Psoas muscle (tissue), 8 donors: Measurements from ENCODE around the gene UPF1. TPM values are rescaled to one million over a fixed set of nuclear protein-coding genes. Genes with fewer than 3 reads are reported as not detected.

Source experiments
- ATAC-seq, 4 donors: fragments of 200-7000 bp; cut with Tn5 transposase; one replicate each; pipeline ENCODE4 v1.9.1; 2020; ENCODE audit warnings: moderate library complexity in 3 of 4, mild to moderate bottlenecking in 2 of 4
- DNase-seq, 2 donors: peaks; one replicate each; pipeline ENCODE4 v3.0.0-alpha.2; 2020
- H3K27ac ChIP-seq: fragments of 200-600 bp; one replicate; pipeline ENCODE4 v1.8.0; 2022
- H3K27me3 ChIP-seq, 3 donors: fragments of 200-600 bp in 1 of 3; one replicate each; pipeline versions ENCODE4 v1.6.1 to v1.8.0; 2013 to 2022; ENCODE audit warnings: low read length in 2 of 3, mild to moderate bottlenecking in 2 of 3, moderate library complexity in 1 of 3; ENCODE audit not compliant: insufficient read depth in 3 of 3
- H3K36me3 ChIP-seq, 2 donors: fragments of 200-600 bp in 1 of 2; one replicate each; pipeline versions ENCODE4 v1.6.1 to v1.8.0; 2013 to 2022; ENCODE audit warnings: low read depth in 1 of 2, mild to moderate bottlenecking in 1 of 2, moderate library complexity in 1 of 2; ENCODE audit not compliant: insufficient read depth in 1 of 2
- H3K4me1 ChIP-seq: fragments of 200-600 bp; one replicate; pipeline ENCODE4 v1.8.0; 2022
- H3K4me3 ChIP-seq: fragments of 200-600 bp; one replicate; pipeline ENCODE4 v1.8.0; 2022; ENCODE audit warnings: mild to moderate bottlenecking
- H3K9me3 ChIP-seq: fragments of 200-600 bp; one replicate; pipeline ENCODE4 v1.8.0; 2022
- CTCF ChIP-seq: fragments of 200-600 bp; IDR thresholded peaks from one replicate; pipeline ENCODE4 v1.8.0; 2022; ENCODE audit warnings: antibody characterized with exemption
- WGBS, 3 donors: extraction: QIAGEN DNeasy Blood & Tissue Kit; methylation state at CpG; one replicate each; pipeline versions ENCODE4 v1.1.6 to v1.1.7; 2013; 5-methylcytosine and 5-hydroxymethylcytosine counted together
- intact Hi-C, 2 donors: fragments of 100-400 bp; cut with DNase I; formaldehyde crosslinking; loops; one replicate each; pipeline versions ENCODE4 v1.11.0 to v1.14.2; 2022
- polyA plus RNA-seq, 3 donors: library from polyadenylated mRNA; stranded (reverse); fragments of 200-250 nt; gene quantifications; one replicate each; pipeline ENCODE4 v1.2.3, GENCODE V29; 2013
- total RNA-seq, 4 donors: library from RNA; stranded (reverse); fragmentation: NEBNext Ultra II Directional in 2 of 4; extraction: Animal tissue kit (Norgen Biotek cat#: 25700) in 2 of 4; gene quantifications; one replicate each; pipeline versions ENCODE4 v1.2.1 to v1.2.4, GENCODE V29; 2021 to 2023
- donor health status: healthy with polysubstance abuse.
- donor health status: DM: no; HTN: no; CAD: no; lungs with moderate emphysema.
- donor health status: Bipolar disorder and iron deficiency.
- donor health status: healthy.
- donor health status: DM: yes; HTN: yes; CAD: no.
- donor health status: DM: no; HTN: no; CAD: no.
- donor health status: DM: no; HTN: no; CAD: no.
- donor health status: DM: yes; HTN: yes; CAD: no.

The UPF1 gene
- total and polyA plus RNA-seq, 7 donors: 15.6 to 45.0 (median 34.6) TPM

- peaks cover 9 to 65% of the 10 kb centered on the region in 2 donors for H3K36me3 ChIP-seq
- TF ChIP-seq CTCF: no peak
- no peak overlapping the region for H3K4me3 ChIP-seq
- no peaks in the 10 kb centered on the region for H3K4me1 ChIP-seq
- ATAC-seq (no peak), DNase-seq (peak in 1 of 2 donors; percentile 12)
- H3K27me3 ChIP-seq: peaks cover 0 to 2% (median 0%) of the 10 kb centered on the region in 3 donors
- 91 to 96% (median 93%) methylated on average over 23 of the region's 23 CpGs for WGBS, 3 donors
- H3K9me3 ChIP-seq: no peaks in the 10 kb centered on the region
- intact Hi-C loops: no loop called here
- H3K27ac ChIP-seq: no peak overlapping the region
Observed at GRCh38 chr19:18867199-18867598, 35.4 kb downstream of the UPF1 start.

GRCh38 chr19:18867751-18868150 is 36.0 kb downstream of the UPF1 start:
- no peak for TF ChIP-seq CTCF
- ATAC-seq (no peak), DNase-seq (peak in 1 of 2 donors; percentile 10)
- WGBS, 3 donors: 93 to 94% (median 94%) methylated on average over 23 of the region's 23 CpGs
- H3K27me3 ChIP-seq: peaks cover 0 to 2% (median 0%) of the 10 kb centered on the region in 3 donors
- H3K27ac ChIP-seq: no peak overlapping the region
- H3K9me3 ChIP-seq: no peaks in the 10 kb centered on the region
- intact Hi-C loops: no loop called here
- no peaks in the 10 kb centered on the region for H3K4me1 ChIP-seq
- H3K4me3 ChIP-seq: no peak overlapping the region
- H3K36me3 ChIP-seq: peaks cover 9 to 59% of the 10 kb centered on the region in 2 donors

GRCh38 chr19:18868380-18869022 is 36.7 kb downstream of the UPF1 start:
- 28 to 68% (median 56%) methylated on average over 35 to 77 of the region's 77 CpGs for WGBS, 3 donors
- DNase-seq (peak in 1 of 2 donors; percentile 17), ATAC-seq (peak in 1 of 4 donors; percentile 17)
- Histone ChIP-seq H3K36me3 (peaks cover 9 to 52% of the 10 kb centered on the region in 2 donors), H3K9me3 (no peaks in the 10 kb centered on the region), H3K27ac (no peak overlapping the region), H3K4me3 (no peak overlapping the region), H3K4me1 (no peaks in the 10 kb centered on the region), H3K27me3 (peaks cover 0 to 2% (median 0%) of the 10 kb centered on the region in 3 donors)
- intact Hi-C loops: no loop called here
- TF ChIP-seq CTCF: no peak

- intact Hi-C loops: no loop called here
Observed at GRCh38 chr19:18869023-18869618, 37.4 kb downstream of the UPF1 start.

More at GRCh38 chr19:18869023-18869618, 37.4 kb downstream of the UPF1 start:
- DNase-seq (peak in 1 of 2 donors; percentile 18), ATAC-seq (no peak)
- Histone ChIP-seq H3K27ac (no peak overlapping the region), H3K9me3 (no peaks in the 10 kb centered on the region), H3K27me3 (peaks cover 0 to 2% (median 0%) of the 10 kb centered on the region in 3 donors), H3K36me3 (peaks cover 9 to 45% of the 10 kb centered on the region in 2 donors), H3K4me1 (no peaks in the 10 kb centered on the region), H3K4me3 (no peak overlapping the region)
- WGBS, 3 donors: 29 to 58% (median 45%) methylated on average over 37 to 71 of the region's 71 CpGs
- no peak for TF ChIP-seq CTCF
